Measurements from ENCODE around the gene HOXB5. TPM values are rescaled to one million over a fixed set of nuclear protein-coding genes. Genes with fewer than 3 reads are reported as not detected.

Gene HOXB5
- total RNA-seq, 1 donor from 2014 or later, result not detected

GRCh38 chr17:48561884-48562810, 31.4 kb downstream of the HOXB5 start:
- no peak overlapping the region for H3K4me3 ChIP-seq (ENCODE audit: low read length in 3 of 3)
- no peak overlapping the region for H3K9ac ChIP-seq (ENCODE audit: low read depth in 1 of 3, low read length in 3 of 3)
- H3K36me3 ChIP-seq (ENCODE audit: control insufficient read depth in 3 of 3, insufficient read depth in 3 of 3, low read length in 3 of 3), result peaks cover 0 to 5% (median 0%) of the 10 kb centered on the region in 3 donors
- peaks cover 19 to 90% (median 60%) of the 10 kb centered on the region in 3 donors for H3K27me3 ChIP-seq (ENCODE audit: control insufficient read depth in 3 of 3, insufficient read depth in 3 of 3, low read length in 3 of 3)
- no peak overlapping the region for H3K27ac ChIP-seq (ENCODE audit: low read depth, low read length)
- no peaks in the 10 kb centered on the region for H3K9me3 ChIP-seq (ENCODE audit: control insufficient read depth in 3 of 3, low read length in 3 of 3)
- H3K4me1 ChIP-seq (ENCODE audit: control insufficient read depth in 3 of 3, insufficient read depth in 3 of 3, low read length in 3 of 3), result peaks cover 4 to 25% (median 10%) of the 10 kb centered on the region in 3 donors

GRCh38 chr17:48559840-48560817, 33.5 kb downstream of the HOXB5 start:
- Histone ChIP-seq H3K4me3 (ENCODE audit: low read length in 3 of 3) (no peak overlapping the region), H3K4me1 (ENCODE audit: control insufficient read depth in 3 of 3, insufficient read depth in 3 of 3, low read length in 3 of 3) (peaks cover 3 to 17% (median 5%) of the 10 kb centered on the region in 3 donors), H3K9ac (ENCODE audit: low read depth in 1 of 3, low read length in 3 of 3) (no peak overlapping the region), H3K9me3 (ENCODE audit: control insufficient read depth in 3 of 3, low read length in 3 of 3) (no peaks in the 10 kb centered on the region), H3K36me3 (ENCODE audit: control insufficient read depth in 3 of 3, insufficient read depth in 3 of 3, low read length in 3 of 3) (peaks cover 0 to 5% (median 0%) of the 10 kb centered on the region in 3 donors), H3K27ac (ENCODE audit: low read depth, low read length) (no peak overlapping the region), H3K27me3 (ENCODE audit: control insufficient read depth in 3 of 3, insufficient read depth in 3 of 3, low read length in 3 of 3) (peaks cover 9 to 80% (median 48%) of the 10 kb centered on the region in 3 donors)

- Histone ChIP-seq H3K9me3 (ENCODE audit: control insufficient read depth in 3 of 3, low read length in 3 of 3) (no peaks in the 10 kb centered on the region), H3K27me3 (ENCODE audit: control insufficient read depth in 3 of 3, insufficient read depth in 3 of 3, low read length in 3 of 3) (peaks cover 6 to 80% (median 48%) of the 10 kb centered on the region in 3 donors), H3K9ac (ENCODE audit: low read depth in 1 of 3, low read length in 3 of 3) (no peak overlapping the region)
Observed at GRCh38 chr17:48559122-48559839, 34.3 kb downstream of the HOXB5 start.

GRCh38 chr17:48558831-48559121, 34.8 kb downstream of the HOXB5 start:
- Histone ChIP-seq H3K9me3 (ENCODE audit: control insufficient read depth in 3 of 3, low read length in 3 of 3) (no peaks in the 10 kb centered on the region), H3K27me3 (ENCODE audit: control insufficient read depth in 3 of 3, insufficient read depth in 3 of 3, low read length in 3 of 3) (peaks cover 7 to 84% (median 53%) of the 10 kb centered on the region in 3 donors), H3K36me3 (ENCODE audit: control insufficient read depth in 3 of 3, insufficient read depth in 3 of 3, low read length in 3 of 3) (peaks cover 0 to 5% (median 0%) of the 10 kb centered on the region in 3 donors), H3K4me3 (ENCODE audit: low read length in 3 of 3) (no peak overlapping the region), H3K9ac (ENCODE audit: low read depth in 1 of 3, low read length in 3 of 3) (no peak overlapping the region), H3K4me1 (ENCODE audit: control insufficient read depth in 3 of 3, insufficient read depth in 3 of 3, low read length in 3 of 3) (peaks cover 0 to 14% (median 3%) of the 10 kb centered on the region in 3 donors), H3K27ac (ENCODE audit: low read depth, low read length) (no peak overlapping the region)

More at GRCh38 chr17:48559122-48559839, 34.3 kb downstream of the HOXB5 start:
- Histone ChIP-seq H3K27ac (ENCODE audit: low read depth, low read length) (no peak overlapping the region), H3K4me3 (ENCODE audit: low read length in 3 of 3) (no peak overlapping the region), H3K36me3 (ENCODE audit: control insufficient read depth in 3 of 3, insufficient read depth in 3 of 3, low read length in 3 of 3) (peaks cover 0 to 5% (median 0%) of the 10 kb centered on the region in 3 donors), H3K4me1 (ENCODE audit: control insufficient read depth in 3 of 3, insufficient read depth in 3 of 3, low read length in 3 of 3) (peaks cover 0 to 13% (median 3%) of the 10 kb centered on the region in 3 donors)

- Histone ChIP-seq H3K9ac (ENCODE audit: low read depth in 1 of 3, low read length in 3 of 3) (no peak overlapping the region), H3K27ac (ENCODE audit: low read depth, low read length) (no peak overlapping the region), H3K36me3 (ENCODE audit: control insufficient read depth in 3 of 3, insufficient read depth in 3 of 3, low read length in 3 of 3) (peaks cover 0 to 5% (median 0%) of the 10 kb centered on the region in 3 donors), H3K9me3 (ENCODE audit: control insufficient read depth in 3 of 3, low read length in 3 of 3) (no peaks in the 10 kb centered on the region), H3K4me1 (ENCODE audit: control insufficient read depth in 3 of 3, insufficient read depth in 3 of 3, low read length in 3 of 3) (peaks cover 0 to 14% (median 3%) of the 10 kb centered on the region in 3 donors), H3K4me3 (ENCODE audit: low read length in 3 of 3) (no peak overlapping the region), H3K27me3 (ENCODE audit: control insufficient read depth in 3 of 3, insufficient read depth in 3 of 3, low read length in 3 of 3) (peaks cover 7 to 84% (median 50%) of the 10 kb centered on the region in 3 donors)
Observed at GRCh38 chr17:48558057-48558830, 35.3 kb downstream of the HOXB5 start.

GRCh38 chr17:48556576-48557401, 36.8 kb downstream of the HOXB5 start:
- Histone ChIP-seq H3K9me3 (ENCODE audit: control insufficient read depth in 3 of 3, low read length in 3 of 3) (no peaks in the 10 kb centered on the region), H3K9ac (ENCODE audit: low read depth in 1 of 3, low read length in 3 of 3) (peak overlapping the region in 1 of 3 donors; percentile 33), H3K4me3 (ENCODE audit: low read length in 3 of 3) (no peak overlapping the region), H3K36me3 (ENCODE audit: control insufficient read depth in 3 of 3, insufficient read depth in 3 of 3, low read length in 3 of 3) (peaks cover 0 to 2% (median 0%) of the 10 kb centered on the region in 3 donors), H3K27me3 (ENCODE audit: control insufficient read depth in 3 of 3, insufficient read depth in 3 of 3, low read length in 3 of 3) (peaks cover 7 to 82% (median 55%) of the 10 kb centered on the region in 3 donors), H3K4me1 (ENCODE audit: control insufficient read depth in 3 of 3, insufficient read depth in 3 of 3, low read length in 3 of 3) (peaks cover 0 to 14% (median 3%) of the 10 kb centered on the region in 3 donors), H3K27ac (ENCODE audit: low read depth, low read length) (no peak overlapping the region)

GRCh38 chr17:48556229-48556575, 37.4 kb downstream of the HOXB5 start:
- no peak overlapping the region for H3K9ac ChIP-seq (ENCODE audit: low read depth in 1 of 3, low read length in 3 of 3)
- peaks cover 7 to 82% (median 59%) of the 10 kb centered on the region in 3 donors for H3K27me3 ChIP-seq (ENCODE audit: control insufficient read depth in 3 of 3, insufficient read depth in 3 of 3, low read length in 3 of 3)
- peaks cover 0 to 2% (median 0%) of the 10 kb centered on the region in 3 donors for H3K36me3 ChIP-seq (ENCODE audit: control insufficient read depth in 3 of 3, insufficient read depth in 3 of 3, low read length in 3 of 3)

More at GRCh38 chr17:48556229-48556575, 37.4 kb downstream of the HOXB5 start:
- H3K9me3 ChIP-seq (ENCODE audit: control insufficient read depth in 3 of 3, low read length in 3 of 3), result no peaks in the 10 kb centered on the region
- no peak overlapping the region for H3K27ac ChIP-seq (ENCODE audit: low read depth, low read length)
- peaks cover 0 to 14% (median 3%) of the 10 kb centered on the region in 3 donors for H3K4me1 ChIP-seq (ENCODE audit: control insufficient read depth in 3 of 3, insufficient read depth in 3 of 3, low read length in 3 of 3)
- H3K4me3 ChIP-seq (ENCODE audit: low read length in 3 of 3), result no peak overlapping the region

Measured in skeletal muscle tissue (tissue), 4 donors.